HCT116 (cell line): ENCODE results near the gene SMAD2.

Experiments used
- CEBPB ChIP-seq: IDR thresholded peaks from 2 replicates; pipeline ENCODE4 v1.6.1; 2012; ENCODE audit warnings: low read depth
- CTCF ChIP-seq, 3 experiments: fragments of 200-600 bp in 1 of 3; sonication (generic) in 1 of 3; IDR thresholded peaks in 2 of 3; conservative IDR thresholded peaks in 1 of 3; 2 replicates each; pipeline ENCODE4 v1.5.1; 2012 to 2017; ENCODE audit warnings: low read depth in 2 of 3, low read length in 2 of 3, antibody characterized with exemption in 1 of 3, borderline replicate concordance in 1 of 3, control low read depth in 1 of 3, mild to moderate bottlenecking in 1 of 3, mixed read lengths in 1 of 3, mixed run types in 1 of 3, moderate library complexity in 1 of 3; ENCODE audit not compliant: insufficient read depth in 1 of 3
- EGR1 ChIP-seq: IDR thresholded peaks from 2 replicates; pipeline ENCODE4 v1.6.1; 2012; ENCODE audit warnings: low read depth
- EZH2 ChIP-seq: fragments of 200-600 bp; sonication (generic); IDR thresholded peaks from 2 replicates; pipeline ENCODE4 v1.6.1; 2017; ENCODE audit warnings: antibody characterized with exemption, mixed run types
- EZH2phosphoT487 ChIP-seq: fragments of 200-600 bp; IDR thresholded peaks from 2 replicates; pipeline ENCODE4 v1.6.1; 2018; ENCODE audit warnings: antibody characterized with exemption, borderline replicate concordance
- POLR2A ChIP-seq: IDR thresholded peaks from 2 replicates; pipeline ENCODE4 v1.7.0; 2011; ENCODE audit warnings: borderline replicate concordance; ENCODE audit not compliant: insufficient read depth, insufficient read length; ENCODE audit errors: extremely low read depth
- REST ChIP-seq: IDR thresholded peaks from 2 replicates; pipeline ENCODE4 v1.6.1; 2012; ENCODE audit warnings: low read depth
- ZFX ChIP-seq: fragments of 450-650 bp; IDR thresholded peaks from 2 replicates; pipeline ENCODE4 v1.6.1; 2017
- TF ChIP-seq, protein P1 (sequence below): IDR thresholded peaks from 2 replicates; pipeline ENCODE4 v1.6.1; 2012
- TF ChIP-seq, protein P2 (sequence below): IDR thresholded peaks from 2 replicates; pipeline ENCODE4 v1.6.1; 2012

GRCh38 chr18:47936952-47937351 is 6.5 kb upstream of the SMAD2 start:
- no peak for TF ChIP-seq REST
- TF ChIP-seq ZFX: no peak
- no peak for TF ChIP-seq EZH2
- TF ChIP-seq POLR2A: no peak
- no peak for TF ChIP-seq CTCF (IDR thresholded peaks at IDR 0.05 in 2 of 3, conservative IDR thresholded peaks at IDR 0.05 in 1 of 3; ENCODE audit: borderline replicate concordance in 1 of 3, insufficient read depth in 1 of 3, low read depth in 2 of 3, low read length in 2 of 3)
- no peak for TF ChIP-seq EGR1
- TF ChIP-seq, protein P1, sequence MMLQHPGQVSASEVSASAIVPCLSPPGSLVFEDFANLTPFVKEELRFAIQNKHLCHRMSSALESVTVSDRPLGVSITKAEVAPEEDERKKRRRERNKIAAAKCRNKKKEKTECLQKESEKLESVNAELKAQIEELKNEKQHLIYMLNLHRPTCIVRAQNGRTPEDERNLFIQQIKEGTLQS: no peak
- no peak for TF ChIP-seq EZH2phosphoT487
- TF ChIP-seq, protein P2, sequence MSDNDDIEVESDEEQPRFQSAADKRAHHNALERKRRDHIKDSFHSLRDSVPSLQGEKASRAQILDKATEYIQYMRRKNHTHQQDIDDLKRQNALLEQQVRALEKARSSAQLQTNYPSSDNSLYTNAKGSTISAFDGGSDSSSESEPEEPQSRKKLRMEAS: no peak
- no peak for TF ChIP-seq CEBPB
